Measurements from ENCODE around the gene HDLBP.

HDLBP gene

DNA sequence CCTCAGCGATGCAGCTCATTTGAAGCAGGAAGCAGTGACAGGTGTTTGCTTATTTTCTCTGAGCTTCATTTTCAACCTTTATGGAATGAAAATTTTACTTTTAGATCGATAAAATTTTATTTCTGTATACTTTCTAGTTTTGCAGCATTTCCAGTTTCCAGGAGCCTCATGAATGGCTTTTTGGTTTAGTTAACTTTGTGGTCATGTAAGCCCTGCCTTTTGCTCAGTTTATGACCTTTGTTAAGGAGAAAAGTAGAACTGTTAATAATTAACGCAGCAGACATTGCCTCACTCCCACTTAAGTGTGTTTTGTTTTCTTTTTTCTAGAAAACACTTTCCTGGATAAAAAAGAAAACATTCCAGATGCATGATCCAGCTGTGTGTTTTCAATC lies 36.2 kb upstream of the HDLBP start:
- DNase-seq: no peak
- peaks cover 71% of the 10 kb centered on the region for H3K36me3 ChIP-seq (replicated peaks)
- no peaks in the 10 kb centered on the region for H3K27me3 ChIP-seq (replicated peaks)
- no peak overlapping the region for H3K4me3 ChIP-seq (ENCODE audit: low read depth, low read length)
- TF ChIP-seq, protein P1, sequence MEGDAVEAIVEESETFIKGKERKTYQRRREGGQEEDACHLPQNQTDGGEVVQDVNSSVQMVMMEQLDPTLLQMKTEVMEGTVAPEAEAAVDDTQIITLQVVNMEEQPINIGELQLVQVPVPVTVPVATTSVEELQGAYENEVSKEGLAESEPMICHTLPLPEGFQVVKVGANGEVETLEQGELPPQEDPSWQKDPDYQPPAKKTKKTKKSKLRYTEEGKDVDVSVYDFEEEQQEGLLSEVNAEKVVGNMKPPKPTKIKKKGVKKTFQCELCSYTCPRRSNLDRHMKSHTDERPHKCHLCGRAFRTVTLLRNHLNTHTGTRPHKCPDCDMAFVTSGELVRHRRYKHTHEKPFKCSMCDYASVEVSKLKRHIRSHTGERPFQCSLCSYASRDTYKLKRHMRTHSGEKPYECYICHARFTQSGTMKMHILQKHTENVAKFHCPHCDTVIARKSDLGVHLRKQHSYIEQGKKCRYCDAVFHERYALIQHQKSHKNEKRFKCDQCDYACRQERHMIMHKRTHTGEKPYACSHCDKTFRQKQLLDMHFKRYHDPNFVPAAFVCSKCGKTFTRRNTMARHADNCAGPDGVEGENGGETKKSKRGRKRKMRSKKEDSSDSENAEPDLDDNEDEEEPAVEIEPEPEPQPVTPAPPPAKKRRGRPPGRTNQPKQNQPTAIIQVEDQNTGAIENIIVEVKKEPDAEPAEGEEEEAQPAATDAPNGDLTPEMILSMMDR (IDR thresholded peaks at IDR 0.05; ENCODE audit: low read depth, low read length, missing control alignments): no peak
- in situ Hi-C loops (cut with HindIII; ENCODE audit: low pct_ligation_motif_present, low sequenced_read_pairs): no loop called here
- no peak overlapping the region for H3K27ac ChIP-seq

DNA sequence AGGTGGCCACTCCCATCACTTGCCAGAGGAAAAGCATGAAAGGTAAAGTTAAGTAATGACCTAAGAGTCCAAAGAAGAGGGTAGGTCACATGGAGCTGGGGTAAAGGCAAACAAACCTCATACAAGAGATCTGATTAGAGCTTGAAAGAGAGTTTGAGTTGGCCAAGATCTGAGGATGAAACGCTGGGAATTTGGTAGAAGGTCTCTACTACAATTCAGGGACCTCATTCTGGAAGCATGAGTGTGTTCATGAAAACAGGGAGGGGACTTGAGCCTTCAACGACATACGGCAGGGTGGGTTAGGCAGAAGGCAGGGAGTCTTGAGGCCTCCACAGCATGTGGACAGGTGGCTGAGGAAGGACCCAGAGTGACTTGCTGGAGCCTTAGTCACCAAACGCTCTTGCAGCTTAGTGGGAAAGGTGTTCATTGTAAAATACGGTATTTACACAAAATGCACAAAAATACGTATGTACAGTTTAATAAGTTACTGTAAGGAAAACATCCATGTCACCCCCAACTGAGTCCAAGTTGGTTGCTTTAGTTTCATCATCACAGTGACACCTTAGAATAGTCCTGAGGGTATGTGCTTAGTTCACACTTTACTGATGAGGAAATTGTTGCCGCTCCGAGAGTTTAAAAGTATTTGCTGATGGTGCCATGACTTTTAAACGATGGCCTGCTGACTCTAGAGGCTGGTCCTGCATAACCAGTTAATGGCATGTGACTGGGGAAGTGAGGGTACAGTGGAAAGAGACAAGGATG lies 35.6 kb upstream of the HDLBP start:
- Histone ChIP-seq H3K36me3 (replicated peaks) (peaks cover 76% of the 10 kb centered on the region), H3K4me3 (ENCODE audit: low read depth, low read length) (no peak overlapping the region), H3K27me3 (replicated peaks) (no peaks in the 10 kb centered on the region), H3K27ac (no peak overlapping the region)
- in situ Hi-C loops (cut with HindIII; ENCODE audit: low pct_ligation_motif_present, low sequenced_read_pairs): no loop called here
- TF ChIP-seq, protein P1 (IDR thresholded peaks at IDR 0.05; ENCODE audit: low read depth, low read length, missing control alignments): no peak
- no peak for DNase-seq

DNA sequence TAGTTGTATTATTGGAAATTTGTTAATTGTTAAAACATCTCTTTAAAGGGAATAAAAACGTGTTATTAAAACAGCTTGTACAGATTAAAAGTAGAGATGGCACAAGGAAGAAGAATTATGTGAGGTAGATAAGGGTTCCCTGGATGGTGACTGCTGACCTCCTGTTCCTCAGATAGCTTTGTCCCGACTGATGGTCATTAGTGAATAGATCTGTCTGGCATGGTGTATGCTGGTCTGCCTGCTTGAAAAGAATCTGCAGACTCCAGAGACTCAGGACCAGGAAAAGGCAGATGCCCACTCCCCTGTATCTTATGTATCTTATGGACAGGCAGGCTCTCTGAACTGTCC lies 35.0 kb upstream of the HDLBP start:
- H3K36me3 ChIP-seq (replicated peaks): peaks cover 81% of the 10 kb centered on the region
- DNase-seq: no peak
- in situ Hi-C loops (cut with HindIII; ENCODE audit: low pct_ligation_motif_present, low sequenced_read_pairs): no loop called here
- H3K27me3 ChIP-seq (replicated peaks): no peaks in the 10 kb centered on the region
- no peak overlapping the region for H3K4me3 ChIP-seq (ENCODE audit: low read depth, low read length)
- TF ChIP-seq, protein P1 (IDR thresholded peaks at IDR 0.05; ENCODE audit: low read depth, low read length, missing control alignments): no peak
- no peak overlapping the region for H3K27ac ChIP-seq

DNA sequence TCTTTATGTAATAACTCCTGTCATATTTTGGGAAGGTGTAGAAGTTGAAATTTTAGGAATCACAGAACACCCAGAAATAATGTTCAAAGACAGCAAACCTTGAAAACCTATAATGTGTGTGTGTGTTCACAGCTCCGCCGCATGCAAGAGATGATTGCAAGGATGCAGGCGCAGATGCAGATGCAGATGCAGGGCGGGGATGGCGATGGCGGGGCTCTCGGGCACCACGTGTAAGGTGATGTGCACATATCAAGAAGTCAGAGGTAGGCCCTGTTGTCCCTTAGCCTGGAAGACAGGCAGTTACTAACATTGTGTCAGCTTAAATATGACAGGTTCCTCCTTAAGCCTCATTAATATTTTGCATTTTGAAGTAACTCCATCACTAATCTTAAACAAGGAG lies 34.5 kb upstream of the HDLBP start:
- peaks cover 83% of the 10 kb centered on the region for H3K36me3 ChIP-seq (replicated peaks)
- in situ Hi-C loops (cut with HindIII; ENCODE audit: low pct_ligation_motif_present, low sequenced_read_pairs): no loop called here
- no peak overlapping the region for H3K27ac ChIP-seq
- H3K4me3 ChIP-seq (ENCODE audit: low read depth, low read length): no peak overlapping the region
- H3K27me3 ChIP-seq (replicated peaks): no peaks in the 10 kb centered on the region
- DNase-seq: no peak
- TF ChIP-seq, protein P1 (IDR thresholded peaks at IDR 0.05; ENCODE audit: low read depth, low read length, missing control alignments): no peak

DNA sequence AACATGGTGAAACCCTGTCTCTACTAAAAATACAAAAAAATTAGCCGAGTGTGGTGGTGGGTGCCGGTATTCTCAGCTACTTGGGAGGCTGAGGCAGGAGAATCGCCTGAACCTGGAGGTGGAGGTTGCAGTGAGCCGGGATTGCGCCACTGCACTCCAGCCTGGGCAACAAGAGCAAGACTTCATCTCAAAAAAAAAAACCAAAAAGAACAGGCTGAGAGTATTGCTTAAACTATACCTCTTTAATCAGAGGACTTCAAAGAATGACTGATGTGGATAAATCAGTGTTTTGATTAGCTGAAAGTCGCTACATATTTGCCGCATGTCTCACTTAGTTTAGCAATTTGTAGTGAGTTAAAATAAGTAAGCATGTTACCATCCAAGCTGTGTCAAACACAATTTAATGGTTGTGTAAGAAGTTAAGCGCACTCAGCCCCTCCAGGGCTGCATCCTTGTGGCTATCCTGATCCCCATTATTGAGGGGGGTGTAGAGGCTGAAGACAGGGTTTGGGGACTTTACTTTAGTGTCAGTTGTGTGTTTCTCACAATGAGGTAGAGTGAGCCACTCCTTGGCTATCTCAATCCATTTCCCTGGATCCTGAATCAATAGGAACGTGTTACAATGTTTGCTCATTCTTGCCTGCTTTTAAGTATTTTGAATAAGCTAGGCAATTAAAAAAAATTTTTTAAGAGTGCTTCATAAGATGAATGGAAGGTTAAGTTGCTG lies 29.6 kb upstream of the HDLBP start:
- Histone ChIP-seq H3K4me3 (ENCODE audit: low read depth, low read length) (no peak overlapping the region), H3K27ac (no peak overlapping the region), H3K36me3 (replicated peaks) (peaks cover 91% of the 10 kb centered on the region), H3K27me3 (replicated peaks) (no peaks in the 10 kb centered on the region)
- in situ Hi-C loops (cut with HindIII; ENCODE audit: low pct_ligation_motif_present, low sequenced_read_pairs): no loop called here
- DNase-seq: no peak
- TF ChIP-seq, protein P1 (IDR thresholded peaks at IDR 0.05; ENCODE audit: low read depth, low read length, missing control alignments): no peak

Data from brain microvascular endothelial cell (primary cell).